ENCODE results near the gene TWIST1.

TWIST1 gene

GRCh38 chr7:19105546-19105945 lies 11.9 kb downstream of the TWIST1 start:
- H3K36me3 ChIP-seq (ENCODE audit: insufficient read depth, low read length): no peaks in the 10 kb centered on the region
- no peak overlapping the region for H3K27ac ChIP-seq (ENCODE audit: low read depth, low read length)
- peak overlapping the region; percentile 83 for H2AFZ ChIP-seq (ENCODE audit: low read length, unreplicated experiment)
- peaks cover 11% of the 10 kb centered on the region for H3K4me1 ChIP-seq (ENCODE audit: control insufficient read depth, insufficient read depth, low read length, unreplicated experiment)
- peak overlapping the region; percentile 74 for H3K4me3 ChIP-seq (ENCODE audit: low read depth, low read length)
- H3K79me2 ChIP-seq (ENCODE audit: control insufficient read depth, insufficient read depth, low read length, unreplicated experiment): no peaks in the 10 kb centered on the region
- H3K27me3 ChIP-seq (ENCODE audit: insufficient read depth, low read length): no peaks in the 10 kb centered on the region

GRCh38 chr7:19104811-19105210 lies 12.6 kb downstream of the TWIST1 start:
- Histone ChIP-seq H3K27ac (ENCODE audit: low read depth, low read length) (no peak overlapping the region), H3K4me1 (ENCODE audit: control insufficient read depth, insufficient read depth, low read length, unreplicated experiment) (peaks cover 11% of the 10 kb centered on the region), H3K36me3 (ENCODE audit: insufficient read depth, low read length) (no peaks in the 10 kb centered on the region), H3K79me2 (ENCODE audit: control insufficient read depth, insufficient read depth, low read length, unreplicated experiment) (no peaks in the 10 kb centered on the region), H3K4me3 (ENCODE audit: low read depth, low read length) (no peak overlapping the region), H2AFZ (ENCODE audit: low read length, unreplicated experiment) (no peak overlapping the region), H3K27me3 (ENCODE audit: insufficient read depth, low read length) (no peaks in the 10 kb centered on the region)

DNA sequence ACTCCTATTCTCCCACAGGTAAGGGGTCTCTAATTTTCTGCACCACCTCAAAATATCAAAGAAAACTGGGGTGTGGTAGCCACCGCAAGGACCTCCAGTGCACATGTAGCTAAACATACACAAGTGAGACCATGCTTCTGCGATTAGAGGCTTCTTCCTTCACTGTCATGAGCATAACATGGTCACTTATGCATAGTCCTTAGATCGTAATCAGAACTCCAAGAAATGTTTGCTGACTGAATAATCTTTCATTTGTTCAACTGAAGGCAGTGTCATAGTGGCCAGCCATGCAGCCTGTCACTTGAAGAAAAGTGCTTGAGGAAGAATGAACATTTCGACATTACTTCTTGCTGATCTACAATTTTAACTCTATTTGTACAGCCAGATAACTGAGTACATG lies 14.6 kb downstream of the TWIST1 start:
- H3K79me2 ChIP-seq (ENCODE audit: control insufficient read depth, insufficient read depth, low read length, unreplicated experiment): no peaks in the 10 kb centered on the region
- no peak overlapping the region for H3K27ac ChIP-seq (ENCODE audit: low read depth, low read length)
- H3K27me3 ChIP-seq (ENCODE audit: insufficient read depth, low read length): no peaks in the 10 kb centered on the region
- H3K4me3 ChIP-seq (ENCODE audit: low read depth, low read length): no peak overlapping the region
- no peaks in the 10 kb centered on the region for H3K36me3 ChIP-seq (ENCODE audit: insufficient read depth, low read length)
- no peak overlapping the region for H2AFZ ChIP-seq (ENCODE audit: low read length, unreplicated experiment)
- peaks cover 6% of the 10 kb centered on the region for H3K4me1 ChIP-seq (ENCODE audit: control insufficient read depth, insufficient read depth, low read length, unreplicated experiment)

DNA sequence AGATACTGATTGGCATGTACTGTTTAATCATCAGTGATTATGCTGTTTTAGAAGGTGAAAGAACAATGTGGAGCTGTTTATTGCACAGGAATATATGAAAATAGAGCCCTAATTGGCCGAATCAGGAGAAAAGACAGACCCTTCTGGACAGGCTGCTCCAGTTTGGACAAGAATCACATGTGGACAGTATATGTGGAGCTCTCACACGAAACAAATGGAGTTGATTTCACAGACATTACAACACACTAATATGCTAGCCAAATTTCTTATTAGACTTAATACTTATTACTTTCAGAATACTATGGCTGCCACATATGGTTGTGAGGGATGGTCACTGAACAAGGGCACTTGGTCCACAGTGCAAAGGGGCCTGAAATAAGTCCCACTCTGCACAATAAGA lies 15.5 kb downstream of the TWIST1 start:
- no peak overlapping the region for H3K27ac ChIP-seq (ENCODE audit: low read depth, low read length)
- no peaks in the 10 kb centered on the region for H3K79me2 ChIP-seq (ENCODE audit: control insufficient read depth, insufficient read depth, low read length, unreplicated experiment)
- no peaks in the 10 kb centered on the region for H3K27me3 ChIP-seq (ENCODE audit: insufficient read depth, low read length)
- no peaks in the 10 kb centered on the region for H3K36me3 ChIP-seq (ENCODE audit: insufficient read depth, low read length)
- H3K4me3 ChIP-seq (ENCODE audit: low read depth, low read length): peak overlapping the region; percentile 4; the same call in 1 of the 2 replicates
- peaks cover 6% of the 10 kb centered on the region for H3K4me1 ChIP-seq (ENCODE audit: control insufficient read depth, insufficient read depth, low read length, unreplicated experiment)
- H2AFZ ChIP-seq (ENCODE audit: low read length, unreplicated experiment): peak overlapping the region; percentile 5

- Histone ChIP-seq H3K27me3 (ENCODE audit: insufficient read depth, low read length) (no peaks in the 10 kb centered on the region), H3K4me3 (ENCODE audit: low read depth, low read length) (peak overlapping the region; percentile 4; the same call in 1 of the 2 replicates), H3K79me2 (ENCODE audit: control insufficient read depth, insufficient read depth, low read length, unreplicated experiment) (no peaks in the 10 kb centered on the region), H3K4me1 (ENCODE audit: control insufficient read depth, insufficient read depth, low read length, unreplicated experiment) (peaks cover 6% of the 10 kb centered on the region), H3K27ac (ENCODE audit: low read depth, low read length) (no peak overlapping the region), H2AFZ (ENCODE audit: low read length, unreplicated experiment) (peak overlapping the region; percentile 5), H3K36me3 (ENCODE audit: insufficient read depth, low read length) (no peaks in the 10 kb centered on the region)
These were observed 16.0 kb downstream of the TWIST1 start for GRCh38 chr7:19101472-19101871.

DNA sequence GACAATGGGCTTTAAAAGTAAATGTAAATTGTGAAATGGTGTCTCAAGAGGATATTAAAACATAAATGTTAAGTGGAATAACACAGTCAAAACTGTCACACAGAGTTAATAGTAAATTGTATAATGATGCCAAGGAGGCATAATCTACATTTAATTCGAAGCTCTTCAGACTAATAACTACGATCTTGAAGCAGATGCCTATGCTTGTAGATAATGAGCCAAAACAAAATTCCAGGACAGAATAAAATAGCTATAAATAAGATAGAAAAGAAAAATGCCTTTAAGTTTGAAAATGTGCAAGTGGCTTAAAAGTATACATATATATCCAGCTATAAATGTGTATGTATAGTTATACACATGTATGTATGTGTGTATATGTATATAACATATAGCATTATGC lies 17.5 kb downstream of the TWIST1 start:
- Histone ChIP-seq H3K79me2 (ENCODE audit: control insufficient read depth, insufficient read depth, low read length, unreplicated experiment) (no peaks in the 10 kb centered on the region), H3K4me3 (ENCODE audit: low read depth, low read length) (no peak overlapping the region), H3K4me1 (ENCODE audit: control insufficient read depth, insufficient read depth, low read length, unreplicated experiment) (peaks cover 4% of the 10 kb centered on the region), H2AFZ (ENCODE audit: low read length, unreplicated experiment) (no peak overlapping the region), H3K27ac (ENCODE audit: low read depth, low read length) (no peak overlapping the region), H3K36me3 (ENCODE audit: insufficient read depth, low read length) (no peaks in the 10 kb centered on the region), H3K27me3 (ENCODE audit: insufficient read depth, low read length) (no peaks in the 10 kb centered on the region)

GRCh38 chr7:19099194-19099593 lies 18.2 kb downstream of the TWIST1 start:
- Histone ChIP-seq H2AFZ (ENCODE audit: low read length, unreplicated experiment) (no peak overlapping the region), H3K27me3 (ENCODE audit: insufficient read depth, low read length) (no peaks in the 10 kb centered on the region), H3K4me3 (ENCODE audit: low read depth, low read length) (no peak overlapping the region), H3K4me1 (ENCODE audit: control insufficient read depth, insufficient read depth, low read length, unreplicated experiment) (no peaks in the 10 kb centered on the region), H3K36me3 (ENCODE audit: insufficient read depth, low read length) (no peaks in the 10 kb centered on the region), H3K79me2 (ENCODE audit: control insufficient read depth, insufficient read depth, low read length, unreplicated experiment) (no peaks in the 10 kb centered on the region), H3K27ac (ENCODE audit: low read depth, low read length) (no peak overlapping the region)

DNA sequence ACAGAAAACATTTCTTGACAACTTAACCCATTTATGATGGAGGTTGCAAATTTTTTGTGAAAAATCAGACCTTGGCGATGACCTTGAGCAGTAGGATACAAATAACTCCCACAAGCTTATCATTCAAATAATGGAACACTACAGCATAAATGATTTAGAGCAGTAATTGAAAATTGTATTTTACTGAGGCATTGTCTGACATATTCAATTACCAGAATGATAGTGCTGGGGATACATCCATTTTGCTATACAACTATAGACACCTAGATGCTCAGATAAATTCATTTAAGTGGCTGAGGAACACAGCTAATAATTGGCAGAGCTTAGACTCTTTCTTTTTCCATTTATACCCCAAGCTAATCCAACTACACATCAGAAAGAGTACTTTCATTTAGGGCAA lies 18.9 kb downstream of the TWIST1 start:
- Histone ChIP-seq H3K36me3 (ENCODE audit: insufficient read depth, low read length) (no peaks in the 10 kb centered on the region), H2AFZ (ENCODE audit: low read length, unreplicated experiment) (no peak overlapping the region), H3K79me2 (ENCODE audit: control insufficient read depth, insufficient read depth, low read length, unreplicated experiment) (no peaks in the 10 kb centered on the region), H3K4me3 (ENCODE audit: low read depth, low read length) (no peak overlapping the region), H3K4me1 (ENCODE audit: control insufficient read depth, insufficient read depth, low read length, unreplicated experiment) (no peaks in the 10 kb centered on the region), H3K27me3 (ENCODE audit: insufficient read depth, low read length) (no peaks in the 10 kb centered on the region), H3K27ac (ENCODE audit: low read depth, low read length) (no peak overlapping the region)

- H2AFZ ChIP-seq (ENCODE audit: low read length, unreplicated experiment): no peak overlapping the region
- no peaks in the 10 kb centered on the region for H3K79me2 ChIP-seq (ENCODE audit: control insufficient read depth, insufficient read depth, low read length, unreplicated experiment)
- H3K27me3 ChIP-seq (ENCODE audit: insufficient read depth, low read length): no peaks in the 10 kb centered on the region
- H3K27ac ChIP-seq (ENCODE audit: low read depth, low read length): no peak overlapping the region
- no peaks in the 10 kb centered on the region for H3K36me3 ChIP-seq (ENCODE audit: insufficient read depth, low read length)
- H3K4me3 ChIP-seq (ENCODE audit: low read depth, low read length): no peak overlapping the region
- no peaks in the 10 kb centered on the region for H3K4me1 ChIP-seq (ENCODE audit: control insufficient read depth, insufficient read depth, low read length, unreplicated experiment)
These were observed 20.0 kb downstream of the TWIST1 start for GRCh38 chr7:19097165-19098055.

GRCh38 chr7:19095353-19095860 lies 22.0 kb downstream of the TWIST1 start:
- no peak overlapping the region for H3K4me3 ChIP-seq (ENCODE audit: low read depth, low read length)
- H2AFZ ChIP-seq (ENCODE audit: low read length, unreplicated experiment): no peak overlapping the region
- no peaks in the 10 kb centered on the region for H3K27me3 ChIP-seq (ENCODE audit: insufficient read depth, low read length)
- no peaks in the 10 kb centered on the region for H3K4me1 ChIP-seq (ENCODE audit: control insufficient read depth, insufficient read depth, low read length, unreplicated experiment)
- no peak overlapping the region for H3K27ac ChIP-seq (ENCODE audit: low read depth, low read length)
- no peaks in the 10 kb centered on the region for H3K79me2 ChIP-seq (ENCODE audit: control insufficient read depth, insufficient read depth, low read length, unreplicated experiment)
- H3K36me3 ChIP-seq (ENCODE audit: insufficient read depth, low read length): no peaks in the 10 kb centered on the region

Data from ACC112 (cell line).